Panc1 (cell line): ENCODE measurements around the gene ATP2A3. TPM values are rescaled to one million over a fixed set of nuclear protein-coding genes. Genes with fewer than 3 reads are reported as not detected.

Experiments
- ATAC-seq: fragments of 200-7000 bp; cut with Tn5 transposase; 2 replicates; pipeline ENCODE4 v1.9.1; 2020; ENCODE audit warnings: mild to moderate bottlenecking, moderate library complexity
- BruUV-seq: library from RNA; stranded (reverse); fragments of 400-500 nt; replicated peaks from 2 replicates; lab custom pipeline; 2021; lab: Mats Ljungman, UMichigan
- CTCF ChIA-PET: fragments of 300-600 bp; sonication (Branson Sonifier 250); formaldehyde crosslinking; loops from one replicate; lab custom pipeline; 2022; ENCODE audit warnings: antibody characterized with exemption; lab: Charles Lee
- POLR2A ChIA-PET: fragments of 300-600 bp; sonication (Branson Sonifier 250); formaldehyde crosslinking; loops from one replicate; lab custom pipeline; 2022; ENCODE audit warnings: antibody characterized with exemption; lab: Charles Lee
- DNase-seq: peaks from one replicate; pipeline ENCODE4 v3.0.0-alpha.2; 2010; ENCODE audit warnings: low read depth, low spot score
- H3K27ac ChIP-seq: 2 replicates; pipeline ENCODE4 v1.5.1; 2011; ENCODE audit warnings: mild to moderate bottlenecking, low read length, inconsistent platforms
- H3K27me3 ChIP-seq: fragments of 200-500 bp; sonication (Bioruptor generic); 2 replicates; pipeline ENCODE4 v1.6.0; 2014; ENCODE audit warnings: low read length, inconsistent platforms; ENCODE audit not compliant: control insufficient read depth, insufficient read depth
- H3K36me3 ChIP-seq: fragments of 200-500 bp; sonication (Bioruptor generic); 2 replicates; pipeline ENCODE4 v1.5.1; 2014; ENCODE audit warnings: inconsistent platforms, mild to moderate bottlenecking, low read length, moderate library complexity; ENCODE audit not compliant: control insufficient read depth, insufficient read depth
- H3K4me1 ChIP-seq: 2 replicates; pipeline ENCODE4 v1.5.1; 2011; ENCODE audit warnings: inconsistent platforms, mild to moderate bottlenecking, low read length, moderate library complexity; ENCODE audit not compliant: control insufficient read depth, insufficient read depth
- H3K4me3 ChIP-seq, 2 experiments: 2 replicates each; pipeline ENCODE4 v1.5.1; 2011 to 2012; ENCODE audit warnings: low read depth in 2 of 2, low read length in 2 of 2, mild to moderate bottlenecking in 2 of 2, inconsistent platforms in 1 of 2, moderate library complexity in 1 of 2
- H3K9me3 ChIP-seq: fragments of 200-500 bp; sonication (Bioruptor generic); 2 replicates; pipeline ENCODE4 v1.5.1; 2014; ENCODE audit warnings: low read depth, mild to moderate bottlenecking, inconsistent platforms, low read length, moderate library complexity; ENCODE audit not compliant: control insufficient read depth, insufficient read depth
- CTCF ChIP-seq: fragments of 450-650 bp; IDR thresholded peaks from 2 replicates; pipeline ENCODE4 v1.5.1; 2017; ENCODE audit warnings: mild to moderate bottlenecking
- POLR2AphosphoS5 ChIP-seq: IDR thresholded peaks from 2 replicates; pipeline ENCODE4 v1.6.1; 2012; ENCODE audit warnings: mild to moderate bottlenecking, low read depth, low read length, moderate library complexity
- SIN3A ChIP-seq: IDR thresholded peaks from 2 replicates; pipeline ENCODE4 v1.6.1; 2012; ENCODE audit warnings: low read depth, mild to moderate bottlenecking, low read length, moderate library complexity, borderline replicate concordance; ENCODE audit not compliant: insufficient read depth
- TCF7L2 ChIP-seq: IDR thresholded peaks from 2 replicates; pipeline ENCODE4 v1.6.1; 2011; ENCODE audit warnings: mild to moderate bottlenecking, low read depth, low read length, inconsistent platforms
- in situ Hi-C: cut with HindIII; loops from 2 replicates; pipeline ENCODE4 v1.10.0; 2016; ENCODE audit warnings: low sequenced_read_pairs, low pct_unique_long_range_greater_than_20kb
- intact Hi-C: fragments of 100-400 bp; cut with micrococcal nuclease; formaldehyde crosslinking; loops from one replicate; pipeline ENCODE4 v1.10.0; 2022; ENCODE audit not compliant: unreplicated experiment
- total RNA-seq: library from RNA; stranded (reverse); gene quantifications from one replicate; pipeline ENCODE4 v1.2.1, GENCODE V29; 2021; ENCODE audit not compliant: unreplicated experiment
- TF ChIP-seq, protein P1 (sequence below), 2 experiments: IDR thresholded peaks; 2 replicates each; pipeline ENCODE4 v1.6.1; 2011 to 2012; ENCODE audit warnings: low read depth in 2 of 2, control low read depth in 1 of 2, low read length in 1 of 2, mild to moderate bottlenecking in 1 of 2, moderate library complexity in 1 of 2; ENCODE audit not compliant: insufficient read depth in 1 of 2

Gene ATP2A3
- total RNA-seq, 1 experiment from 2014 or later, result 29.7 TPM

DNA sequence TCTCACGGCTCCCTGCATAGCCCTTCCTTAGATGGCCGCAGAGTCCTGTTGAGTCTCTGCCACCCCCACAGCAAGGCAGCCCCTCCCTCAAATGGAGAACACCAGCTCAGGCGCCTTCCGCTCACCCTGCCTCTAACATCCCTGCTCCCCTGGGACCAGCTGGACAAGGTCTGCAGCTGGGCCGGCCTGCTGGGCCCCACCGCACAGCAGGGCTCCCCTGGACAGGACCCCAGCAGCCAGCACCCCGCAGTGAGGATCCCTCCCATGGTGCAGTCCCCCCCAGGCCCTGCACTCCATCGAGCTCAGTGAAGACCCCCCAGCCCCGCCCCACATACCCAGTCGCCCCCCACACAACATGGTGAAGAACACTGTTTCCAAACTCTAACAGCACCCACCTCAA is 10.2 kb downstream of the ATP2A3 start:
- Histone ChIP-seq H3K9me3 (no peaks in the 10 kb centered on the region), H3K27ac (no peak overlapping the region), H3K4me3 (no peak overlapping the region), H3K4me1 (peaks cover 3% of the 10 kb centered on the region; the same call in 1 of the 2 replicates), H3K27me3 (no peaks in the 10 kb centered on the region), H3K36me3 (no peaks in the 10 kb centered on the region)
- ChIA-PET CTCF (no interaction called here), POLR2A (interaction anchor here (0.6 kb wide), 1 partner anchor 190 kb away, joined by 5 read pairs; no protein-coding TSS in a partner anchor)
- intact Hi-C loops, result no loop called here
- in situ Hi-C loops, result no loop called here
- no peak for ATAC-seq
- no peak for DNase-seq
- BruUV-seq, result no TSS peak
- no peak for TF ChIP-seq POLR2AphosphoS5
- no peak for TF ChIP-seq SIN3A
- no peak for TF ChIP-seq TCF7L2
- TF ChIP-seq CTCF, result no peak
- TF ChIP-seq, protein P1, sequence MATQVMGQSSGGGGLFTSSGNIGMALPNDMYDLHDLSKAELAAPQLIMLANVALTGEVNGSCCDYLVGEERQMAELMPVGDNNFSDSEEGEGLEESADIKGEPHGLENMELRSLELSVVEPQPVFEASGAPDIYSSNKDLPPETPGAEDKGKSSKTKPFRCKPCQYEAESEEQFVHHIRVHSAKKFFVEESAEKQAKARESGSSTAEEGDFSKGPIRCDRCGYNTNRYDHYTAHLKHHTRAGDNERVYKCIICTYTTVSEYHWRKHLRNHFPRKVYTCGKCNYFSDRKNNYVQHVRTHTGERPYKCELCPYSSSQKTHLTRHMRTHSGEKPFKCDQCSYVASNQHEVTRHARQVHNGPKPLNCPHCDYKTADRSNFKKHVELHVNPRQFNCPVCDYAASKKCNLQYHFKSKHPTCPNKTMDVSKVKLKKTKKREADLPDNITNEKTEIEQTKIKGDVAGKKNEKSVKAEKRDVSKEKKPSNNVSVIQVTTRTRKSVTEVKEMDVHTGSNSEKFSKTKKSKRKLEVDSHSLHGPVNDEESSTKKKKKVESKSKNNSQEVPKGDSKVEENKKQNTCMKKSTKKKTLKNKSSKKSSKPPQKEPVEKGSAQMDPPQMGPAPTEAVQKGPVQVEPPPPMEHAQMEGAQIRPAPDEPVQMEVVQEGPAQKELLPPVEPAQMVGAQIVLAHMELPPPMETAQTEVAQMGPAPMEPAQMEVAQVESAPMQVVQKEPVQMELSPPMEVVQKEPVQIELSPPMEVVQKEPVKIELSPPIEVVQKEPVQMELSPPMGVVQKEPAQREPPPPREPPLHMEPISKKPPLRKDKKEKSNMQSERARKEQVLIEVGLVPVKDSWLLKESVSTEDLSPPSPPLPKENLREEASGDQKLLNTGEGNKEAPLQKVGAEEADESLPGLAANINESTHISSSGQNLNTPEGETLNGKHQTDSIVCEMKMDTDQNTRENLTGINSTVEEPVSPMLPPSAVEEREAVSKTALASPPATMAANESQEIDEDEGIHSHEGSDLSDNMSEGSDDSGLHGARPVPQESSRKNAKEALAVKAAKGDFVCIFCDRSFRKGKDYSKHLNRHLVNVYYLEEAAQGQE (IDR thresholded peaks at IDR 0.05; ENCODE audit: insufficient read depth in 1 of 2, low read depth in 2 of 2, low read length in 1 of 2), result no peak

DNA sequence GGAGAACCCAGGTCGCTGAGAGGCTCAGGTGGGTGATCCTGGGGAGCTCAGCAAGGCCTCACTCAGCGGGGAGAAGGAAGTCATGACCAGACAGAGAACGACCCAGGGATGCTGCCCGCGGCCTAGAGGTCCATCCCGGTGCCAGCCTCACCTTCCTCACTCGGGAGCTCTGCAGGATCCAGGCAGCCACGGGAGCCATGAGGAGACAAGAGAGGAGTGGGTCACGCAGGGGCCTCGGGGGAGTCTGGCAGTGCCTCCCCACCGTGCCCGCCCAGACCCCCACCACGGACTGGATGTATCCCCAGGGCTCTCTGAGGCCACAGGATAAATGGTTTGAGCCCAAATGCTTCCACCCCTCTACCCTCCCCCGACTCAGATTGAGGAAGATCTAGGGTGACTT is 10.7 kb downstream of the ATP2A3 start:
- BruUV-seq, result no TSS peak
- H3K36me3 ChIP-seq, result no peaks in the 10 kb centered on the region
- CTCF ChIA-PET, result no interaction called here
- intact Hi-C loops (no loop called here), in situ Hi-C loops (no loop called here)
- H3K4me3 ChIP-seq, result no peak overlapping the region
- H3K9me3 ChIP-seq, result no peaks in the 10 kb centered on the region
- POLR2A ChIA-PET, result interaction anchor here (0.6 kb wide), 1 partner anchor 190 kb away, joined by 5 read pairs; no protein-coding TSS in a partner anchor
- DNase-seq (no peak), ATAC-seq (0 out of 2 replicates have a peak, but pooled peaks have one; percentile 9)
- H3K27me3 ChIP-seq, result no peaks in the 10 kb centered on the region
- H3K27ac ChIP-seq, result no peak overlapping the region
- H3K4me1 ChIP-seq, result peaks cover 2% of the 10 kb centered on the region; the same call in 1 of the 2 replicates
- TF ChIP-seq TCF7L2, result no peak
- TF ChIP-seq SIN3A, result no peak
- no peak for TF ChIP-seq CTCF
- TF ChIP-seq, protein P1 (IDR thresholded peaks at IDR 0.05; ENCODE audit: insufficient read depth in 1 of 2, low read depth in 2 of 2, low read length in 1 of 2), result no peak
- no peak for TF ChIP-seq POLR2AphosphoS5
